ENCODE results near the gene FCHO1.
"Not testable (repeated sequence)": the region's sequence is repeated elsewhere in the genome, so short reads cannot be mapped to it uniquely, and the experiment has no call there.

The FCHO1 gene

DNA sequence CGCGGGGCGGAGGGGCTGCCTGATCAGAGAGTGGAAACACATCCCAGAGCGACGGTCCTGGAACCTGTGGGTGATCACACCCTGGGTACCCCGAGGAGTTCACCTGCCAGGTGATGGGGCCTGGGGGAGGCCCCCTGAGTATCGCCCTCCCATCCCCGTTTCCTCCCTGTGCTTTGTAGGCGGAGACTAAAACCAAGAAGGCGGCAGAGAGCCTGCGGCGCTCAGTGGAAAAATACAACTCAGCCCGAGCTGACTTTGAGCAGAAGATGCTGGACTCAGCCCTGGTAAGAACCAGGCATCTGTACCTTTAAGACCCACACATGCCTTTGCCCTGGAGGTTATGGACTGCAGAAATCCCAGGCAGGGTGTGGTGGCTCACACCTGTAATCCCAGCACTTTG, 19.3 kb downstream of the FCHO1 start:
- peaks cover 12% of the 10 kb centered on the region for H3K27me3 Mint-ChIP-seq (ENCODE audit: low read depth)
- no peaks in the 10 kb centered on the region for H3K9me3 Mint-ChIP-seq
- no peak for TF ChIP-seq CTCF (IDR thresholded peaks at IDR 0.05; ENCODE audit: unreplicated experiment in 3 of 3)

DNA sequence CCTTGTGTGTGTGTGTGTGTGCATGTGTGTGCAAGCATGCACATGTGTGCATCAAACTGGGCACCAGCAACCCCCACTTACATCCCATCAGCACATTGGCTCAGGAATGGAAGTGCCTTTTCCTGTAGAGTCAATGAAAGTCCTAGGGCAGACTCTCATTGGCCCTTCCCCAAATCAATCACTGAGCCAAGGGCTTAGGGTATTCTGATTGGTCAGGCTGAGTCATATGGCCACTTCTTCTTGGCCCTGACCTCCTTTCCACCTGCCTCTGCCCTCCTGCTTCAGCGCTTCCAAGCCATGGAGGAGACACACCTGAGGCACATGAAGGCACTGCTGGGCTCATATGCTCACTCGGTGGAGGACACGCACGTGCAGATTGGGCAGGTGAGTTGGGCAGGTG, 20.9 kb downstream of the FCHO1 start:
- Mint-ChIP-seq H3K27me3 (ENCODE audit: low read depth) (peaks cover 14% of the 10 kb centered on the region), H3K36me3 (ENCODE audit: low read depth) (no peaks in the 10 kb centered on the region), H3K27ac (no peak overlapping the region), H3K4me3 (no peak overlapping the region), H3K4me1 (no peaks in the 10 kb centered on the region), H3K9me3 (no peaks in the 10 kb centered on the region)
- no peak for TF ChIP-seq CTCF (IDR thresholded peaks at IDR 0.05; ENCODE audit: unreplicated experiment in 3 of 3)

More for the DNA sequence above, 19.3 kb downstream of the FCHO1 start:
- Mint-ChIP-seq H3K36me3 (ENCODE audit: low read depth) (no peaks in the 10 kb centered on the region), H3K27ac (no peak overlapping the region), H3K4me3 (no peak overlapping the region), H3K4me1 (no peaks in the 10 kb centered on the region)

DNA sequence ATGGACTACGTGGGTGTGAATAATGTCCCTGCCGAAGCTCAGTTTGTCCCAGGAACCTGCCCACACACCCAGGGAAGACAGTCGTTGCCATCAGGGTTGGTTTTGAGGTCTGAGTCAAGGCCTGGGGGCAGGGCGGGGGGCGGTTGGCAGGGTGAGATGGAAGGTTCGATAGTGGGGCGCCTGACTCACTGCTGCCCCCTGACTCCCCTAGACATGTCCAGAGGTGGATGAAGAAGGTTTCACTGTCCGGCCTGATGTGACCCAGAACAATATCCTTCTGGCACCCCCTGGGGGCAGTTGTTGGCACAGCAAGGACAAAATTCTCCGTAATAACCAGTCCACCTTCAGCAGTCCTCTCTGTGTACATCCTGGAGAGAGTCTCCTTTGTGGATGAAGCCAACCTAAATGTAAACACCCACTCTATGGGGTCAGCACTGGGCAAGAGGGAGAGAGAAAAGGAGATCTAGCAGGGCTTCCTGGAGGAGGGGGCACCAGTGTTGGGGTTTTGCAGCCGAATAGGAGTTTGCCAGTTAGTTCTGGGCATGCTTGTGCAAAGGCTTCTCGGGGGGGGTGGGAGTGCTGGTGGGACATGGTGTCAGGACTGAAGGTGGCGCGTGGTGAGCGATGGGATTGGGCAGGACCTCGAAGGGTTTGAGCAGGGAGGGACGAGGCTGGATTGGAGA, 24.1 kb downstream of the FCHO1 start:
- Mint-ChIP-seq H3K36me3 (ENCODE audit: low read depth) (no peaks in the 10 kb centered on the region), H3K4me1 (no peaks in the 10 kb centered on the region), H3K4me3 (no peak overlapping the region), H3K27me3 (ENCODE audit: low read depth) (peaks cover 36% of the 10 kb centered on the region), H3K27ac (no peak overlapping the region), H3K9me3 (no peaks in the 10 kb centered on the region)
- peak; percentile 52 to 56 (median 56) for TF ChIP-seq CTCF (IDR thresholded peaks at IDR 0.05; ENCODE audit: unreplicated experiment in 3 of 3)

GRCh38 chr19:17775991-17776803, 24.9 kb downstream of the FCHO1 start:
- TF ChIP-seq CTCF (IDR thresholded peaks at IDR 0.05; ENCODE audit: unreplicated experiment in 3 of 3): no peak
- Mint-ChIP-seq H3K4me1 (no peaks in the 10 kb centered on the region), H3K4me3 (no peak overlapping the region), H3K9me3 (no peaks in the 10 kb centered on the region), H3K36me3 (ENCODE audit: low read depth) (no peaks in the 10 kb centered on the region), H3K27me3 (ENCODE audit: low read depth) (peaks cover 36% of the 10 kb centered on the region), H3K27ac (no peak overlapping the region)

DNA sequence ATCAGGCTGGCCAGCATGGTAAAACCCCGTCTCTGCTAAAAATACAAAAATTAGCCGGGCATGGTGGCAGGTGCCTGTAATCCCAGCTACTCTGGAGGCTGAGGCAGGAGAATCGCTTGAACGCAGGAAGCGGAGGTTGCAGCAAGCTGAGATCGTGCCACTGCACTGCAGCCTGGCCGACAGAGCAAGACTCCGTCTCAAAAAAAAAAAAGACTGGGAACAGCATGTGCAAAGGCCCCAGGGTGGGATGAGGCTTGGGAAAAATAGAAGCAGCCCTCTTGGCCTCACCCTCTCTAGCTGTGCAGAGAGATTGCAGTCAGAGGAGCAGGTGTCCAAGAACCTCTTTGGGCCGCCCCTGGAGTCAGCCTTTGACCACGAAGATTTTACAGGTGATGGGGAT, 26.6 kb downstream of the FCHO1 start:
- peak overlapping the region in 1 of 3 experiments; percentile 45 for H3K4me3 Mint-ChIP-seq
- peaks cover 36% of the 10 kb centered on the region for H3K27me3 Mint-ChIP-seq (ENCODE audit: low read depth)
- not testable (repeated sequence) for H3K36me3 Mint-ChIP-seq (ENCODE audit: low read depth); H3K9me3 Mint-ChIP-seq; H3K27ac Mint-ChIP-seq; H3K4me1 Mint-ChIP-seq

- H3K36me3 Mint-ChIP-seq (ENCODE audit: low read depth): peaks cover 4% of the 10 kb centered on the region
- H3K27me3 Mint-ChIP-seq (ENCODE audit: low read depth): peaks cover 36% of the 10 kb centered on the region
- H3K4me1 Mint-ChIP-seq: no peaks in the 10 kb centered on the region
- peak overlapping the region in 1 of 3 experiments; percentile 45 for H3K4me3 Mint-ChIP-seq
- no peak overlapping the region for H3K27ac Mint-ChIP-seq
- no peaks in the 10 kb centered on the region for H3K9me3 Mint-ChIP-seq
- no peak for TF ChIP-seq CTCF (IDR thresholded peaks at IDR 0.05; ENCODE audit: unreplicated experiment in 3 of 3)
Measured at GRCh38 chr19:17778251-17778967, 27.1 kb downstream of the FCHO1 start.
